Measurements from ENCODE around the gene CLSTN1.

CLSTN1 gene

DNA sequence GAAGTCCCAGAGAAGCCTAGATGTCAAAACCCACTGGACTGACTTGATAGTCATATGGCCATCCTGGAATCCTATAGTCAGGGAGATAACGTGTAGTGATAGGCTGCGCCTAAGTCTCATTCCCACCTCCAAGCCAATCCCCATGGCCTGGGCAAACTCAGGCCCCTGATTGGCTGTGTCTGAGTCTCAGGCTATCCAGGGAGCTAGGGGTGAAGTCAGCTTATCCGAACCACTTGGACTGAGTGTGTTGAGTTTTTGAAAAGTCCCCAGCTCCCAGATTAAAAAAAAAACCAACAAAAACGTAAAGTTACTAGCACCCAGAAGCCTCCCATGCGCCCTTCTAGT lies 120.6 kb downstream of the CLSTN1 start:
- no peak overlapping the region for H3K18ac ChIP-seq (ENCODE audit: low read length)
- H3K27ac ChIP-seq (replicated peaks; ENCODE audit: low read length), result no peak overlapping the region
- no peak overlapping the region for H2BK5ac ChIP-seq (ENCODE audit: low read length)
- H3K23ac ChIP-seq (ENCODE audit: low read depth, low read length, poor library complexity), result no peak overlapping the region
- no peak overlapping the region for H2BK15ac ChIP-seq (ENCODE audit: low read length)
- H3K4me1 ChIP-seq (ENCODE audit: control insufficient read depth in 2 of 2, insufficient read depth in 1 of 2, low read depth in 1 of 2, low read length in 2 of 2), result no peaks in the 10 kb centered on the region
- H2AK5ac ChIP-seq (ENCODE audit: low read depth, low read length), result no peak overlapping the region
- H2AFZ ChIP-seq (ENCODE audit: low read length), result no peak overlapping the region
- peaks cover 6 to 10% of the 10 kb centered on the region in 2 donors for H3K9me3 ChIP-seq (replicated peaks in 1 of 2; ENCODE audit: control insufficient read depth in 2 of 2, insufficient read depth in 1 of 2, low read depth in 1 of 2, low read length in 2 of 2)
- H3K4me2 ChIP-seq (ENCODE audit: insufficient read depth, low read length, poor library complexity, severe bottlenecking), result no peak overlapping the region
- H4K91ac ChIP-seq (ENCODE audit: low read depth, low read length, poor library complexity), result no peak overlapping the region
- WGBS, 2 donors (ENCODE audit: extremely low coverage in 2 of 2, insufficient read length in 2 of 2, insufficient replicate concordance in 1 of 2), result no CpG with 5 or more reads among the region's 5 CpGs
- H4K8ac ChIP-seq (ENCODE audit: low read depth, low read length), result no peak overlapping the region
- H2BK120ac ChIP-seq (ENCODE audit: low read depth, low read length), result no peak overlapping the region
- DNase-seq (ENCODE audit: low spot score), result no peak
- H3K79me1 ChIP-seq (ENCODE audit: low read depth, low read length), result no peaks in the 10 kb centered on the region
- H3K4me3 ChIP-seq (ENCODE audit: low read length in 2 of 2), result no peak overlapping the region
- H3K14ac ChIP-seq (ENCODE audit: low read length), result no peak overlapping the region
- no peak overlapping the region for H3K4ac ChIP-seq (ENCODE audit: low read length)
- no peaks in the 10 kb centered on the region for H3K36me3 ChIP-seq (replicated peaks in 1 of 2; ENCODE audit: control insufficient read depth in 2 of 2, insufficient read depth in 2 of 2, low read length in 2 of 2)
- no peak overlapping the region for H2BK12ac ChIP-seq (ENCODE audit: low read length)
- H3K27me3 ChIP-seq (ENCODE audit: control insufficient read depth in 3 of 3, insufficient read depth in 3 of 3, low read depth in 1 of 3, low read length in 3 of 3), result peaks cover 0 to 15% (median 0%) of the 10 kb centered on the region in 3 experiments
- no peak overlapping the region for H3K9ac ChIP-seq (ENCODE audit: low read depth, low read length, poor library complexity)

DNA sequence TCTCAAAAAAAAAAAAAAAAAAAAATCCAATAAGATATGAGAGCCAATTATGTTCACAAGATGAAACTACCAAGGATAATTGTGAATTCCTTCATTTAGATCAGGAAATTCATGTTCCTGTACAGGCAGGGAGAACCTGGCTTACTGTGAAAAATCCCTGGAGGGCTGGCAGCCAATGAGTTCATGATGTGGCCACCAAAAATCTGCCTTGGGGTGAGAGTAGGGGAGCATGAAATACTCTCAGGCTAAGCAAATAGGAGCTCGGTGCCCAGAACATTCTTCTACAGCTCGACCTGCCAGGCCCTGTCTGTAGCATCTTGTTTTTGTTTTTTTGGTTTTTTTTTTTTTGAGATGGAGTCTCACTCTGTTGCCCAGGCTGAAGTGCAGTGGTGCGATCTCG lies 122.1 kb downstream of the CLSTN1 start:
- Histone ChIP-seq H3K27me3 (ENCODE audit: control insufficient read depth in 3 of 3, insufficient read depth in 3 of 3, low read depth in 1 of 3, low read length in 3 of 3) (peaks cover 0 to 15% (median 0%) of the 10 kb centered on the region in 3 experiments), H2AK5ac (ENCODE audit: low read depth, low read length) (no peak overlapping the region), H3K18ac (ENCODE audit: low read length) (no peak overlapping the region), H3K27ac (replicated peaks; ENCODE audit: low read length) (no peak overlapping the region), H3K4me3 (ENCODE audit: low read length in 2 of 2) (no peak overlapping the region), H3K36me3 (replicated peaks in 1 of 2; ENCODE audit: control insufficient read depth in 2 of 2, insufficient read depth in 2 of 2, low read length in 2 of 2) (no peaks in the 10 kb centered on the region), H2BK120ac (ENCODE audit: low read depth, low read length) (no peak overlapping the region), H2BK5ac (ENCODE audit: low read length) (no peak overlapping the region), H3K4ac (ENCODE audit: low read length) (no peak overlapping the region), H3K4me2 (ENCODE audit: insufficient read depth, low read length, poor library complexity, severe bottlenecking) (no peak overlapping the region), H4K91ac (ENCODE audit: low read depth, low read length, poor library complexity) (no peak overlapping the region), H3K4me1 (ENCODE audit: control insufficient read depth in 2 of 2, insufficient read depth in 1 of 2, low read depth in 1 of 2, low read length in 2 of 2) (no peaks in the 10 kb centered on the region), H2BK15ac (ENCODE audit: low read length) (no peak overlapping the region), H2AFZ (ENCODE audit: low read length) (no peak overlapping the region), H3K9ac (ENCODE audit: low read depth, low read length, poor library complexity) (no peak overlapping the region), H2BK12ac (ENCODE audit: low read length) (no peak overlapping the region), H3K23ac (ENCODE audit: low read depth, low read length, poor library complexity) (no peak overlapping the region), H3K9me3 (replicated peaks in 1 of 2; ENCODE audit: control insufficient read depth in 2 of 2, insufficient read depth in 1 of 2, low read depth in 1 of 2, low read length in 2 of 2) (peaks cover 6 to 10% of the 10 kb centered on the region in 2 donors), H4K8ac (ENCODE audit: low read depth, low read length) (no peak overlapping the region), H3K14ac (ENCODE audit: low read length) (no peak overlapping the region), H3K79me1 (ENCODE audit: low read depth, low read length) (no peaks in the 10 kb centered on the region)
- whole genome bisulfite sequencing, 2 donors (ENCODE audit: extremely low coverage in 2 of 2, insufficient read length in 2 of 2, insufficient replicate concordance in 1 of 2), result no CpG with 5 or more reads among the region's 4 CpGs
- DNase-seq (ENCODE audit: low spot score), result no peak

DNA sequence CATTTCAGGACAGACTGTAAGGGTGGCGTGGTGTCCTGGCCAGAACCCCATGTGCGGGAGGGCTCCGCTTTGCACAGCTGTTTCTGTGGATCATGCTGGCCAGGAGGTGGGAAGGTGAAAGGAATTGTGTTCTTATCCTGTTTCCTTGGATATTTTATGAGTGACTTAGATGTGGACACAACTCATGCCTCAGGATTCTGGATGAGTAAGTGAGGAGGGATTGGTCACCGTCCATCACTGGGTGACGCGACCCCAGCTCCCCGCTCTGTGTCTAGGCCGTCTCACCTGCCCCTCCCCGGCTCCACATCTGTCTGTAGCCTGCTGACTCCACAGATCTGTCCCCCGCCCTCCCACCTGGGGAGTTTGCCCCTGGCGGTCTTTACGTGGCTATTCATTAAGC lies 123.4 kb downstream of the CLSTN1 start:
- H3K23ac ChIP-seq (ENCODE audit: low read depth, low read length, poor library complexity), result no peak overlapping the region
- DNase-seq (ENCODE audit: low spot score), result no peak
- H2BK12ac ChIP-seq (ENCODE audit: low read length), result no peak overlapping the region
- no peak overlapping the region for H3K14ac ChIP-seq (ENCODE audit: low read length)
- no peak overlapping the region for H3K9ac ChIP-seq (ENCODE audit: low read depth, low read length, poor library complexity)
- H3K27ac ChIP-seq (replicated peaks; ENCODE audit: low read length), result no peak overlapping the region
- no peak overlapping the region for H4K91ac ChIP-seq (ENCODE audit: low read depth, low read length, poor library complexity)
- H2BK15ac ChIP-seq (ENCODE audit: low read length), result no peak overlapping the region
- H2AK5ac ChIP-seq (ENCODE audit: low read depth, low read length), result no peak overlapping the region
- H3K18ac ChIP-seq (ENCODE audit: low read length), result no peak overlapping the region
- H3K27me3 ChIP-seq (ENCODE audit: control insufficient read depth in 3 of 3, insufficient read depth in 3 of 3, low read depth in 1 of 3, low read length in 3 of 3), result peaks cover 0 to 15% (median 0%) of the 10 kb centered on the region in 3 experiments
- H2AFZ ChIP-seq (ENCODE audit: low read length), result peak overlapping the region; percentile 11
- H3K4me3 ChIP-seq (ENCODE audit: low read length in 2 of 2), result no peak overlapping the region
- no peak overlapping the region for H3K4ac ChIP-seq (ENCODE audit: low read length)
- no peaks in the 10 kb centered on the region for H3K4me1 ChIP-seq (ENCODE audit: control insufficient read depth in 2 of 2, insufficient read depth in 1 of 2, low read depth in 1 of 2, low read length in 2 of 2)
- no peak overlapping the region for H4K8ac ChIP-seq (ENCODE audit: low read depth, low read length)
- H2BK120ac ChIP-seq (ENCODE audit: low read depth, low read length), result no peak overlapping the region
- H3K4me2 ChIP-seq (ENCODE audit: insufficient read depth, low read length, poor library complexity, severe bottlenecking), result no peak overlapping the region
- no peak overlapping the region for H2BK5ac ChIP-seq (ENCODE audit: low read length)
- H3K36me3 ChIP-seq (replicated peaks in 1 of 2; ENCODE audit: control insufficient read depth in 2 of 2, insufficient read depth in 2 of 2, low read length in 2 of 2), result no peaks in the 10 kb centered on the region
- H3K9me3 ChIP-seq (replicated peaks in 1 of 2; ENCODE audit: control insufficient read depth in 2 of 2, insufficient read depth in 1 of 2, low read depth in 1 of 2, low read length in 2 of 2), result peaks cover 6 to 10% of the 10 kb centered on the region in 2 donors
- no CpG with 5 or more reads among the region's 12 CpGs for WGBS, 2 donors (ENCODE audit: extremely low coverage in 2 of 2, insufficient read length in 2 of 2, insufficient replicate concordance in 1 of 2)
- no peaks in the 10 kb centered on the region for H3K79me1 ChIP-seq (ENCODE audit: low read depth, low read length)

DNA sequence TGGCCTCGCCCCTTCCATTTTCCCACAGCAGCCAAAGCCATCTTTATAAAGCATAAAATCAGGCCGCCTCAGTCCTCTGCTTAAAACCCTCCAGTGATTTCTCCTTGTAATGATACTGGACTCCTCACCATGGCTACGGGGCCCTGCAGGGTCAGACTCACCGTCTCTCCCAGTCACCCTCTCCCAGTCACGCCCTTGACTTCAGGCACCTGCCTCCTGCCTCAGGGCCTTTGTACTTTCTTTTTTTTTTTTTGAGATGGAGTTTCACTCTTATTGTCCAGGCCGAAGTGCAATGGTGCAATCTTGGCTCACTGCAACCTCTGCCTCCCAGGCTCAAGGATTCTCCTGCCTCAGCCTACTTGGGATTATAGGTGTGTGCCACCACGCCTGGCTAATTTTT lies 124.4 kb downstream of the CLSTN1 start:
- no peak overlapping the region for H3K4me3 ChIP-seq (ENCODE audit: low read length in 2 of 2)
- H3K18ac ChIP-seq (ENCODE audit: low read length), result no peak overlapping the region
- H3K27ac ChIP-seq (replicated peaks; ENCODE audit: low read length), result no peak overlapping the region
- H3K9ac ChIP-seq (ENCODE audit: low read depth, low read length, poor library complexity), result no peak overlapping the region
- H3K23ac ChIP-seq (ENCODE audit: low read depth, low read length, poor library complexity), result no peak overlapping the region
- no peak overlapping the region for H3K4ac ChIP-seq (ENCODE audit: low read length)
- no peak overlapping the region for H3K14ac ChIP-seq (ENCODE audit: low read length)
- H3K79me1 ChIP-seq (ENCODE audit: low read depth, low read length), result no peaks in the 10 kb centered on the region
- no CpG with 5 or more reads among the region's 7 CpGs for WGBS, 2 donors (ENCODE audit: extremely low coverage in 2 of 2, insufficient read length in 2 of 2, insufficient replicate concordance in 1 of 2)
- peaks cover 0 to 15% (median 0%) of the 10 kb centered on the region in 3 experiments for H3K27me3 ChIP-seq (ENCODE audit: control insufficient read depth in 3 of 3, insufficient read depth in 3 of 3, low read depth in 1 of 3, low read length in 3 of 3)
- no peak overlapping the region for H2BK12ac ChIP-seq (ENCODE audit: low read length)
- peaks cover 6 to 10% of the 10 kb centered on the region in 2 donors for H3K9me3 ChIP-seq (replicated peaks in 1 of 2; ENCODE audit: control insufficient read depth in 2 of 2, insufficient read depth in 1 of 2, low read depth in 1 of 2, low read length in 2 of 2)
- no peak overlapping the region for H2BK15ac ChIP-seq (ENCODE audit: low read length)
- no peak overlapping the region for H4K91ac ChIP-seq (ENCODE audit: low read depth, low read length, poor library complexity)
- H3K4me2 ChIP-seq (ENCODE audit: insufficient read depth, low read length, poor library complexity, severe bottlenecking), result no peak overlapping the region
- no peaks in the 10 kb centered on the region for H3K4me1 ChIP-seq (ENCODE audit: control insufficient read depth in 2 of 2, insufficient read depth in 1 of 2, low read depth in 1 of 2, low read length in 2 of 2)
- H3K36me3 ChIP-seq (replicated peaks in 1 of 2; ENCODE audit: control insufficient read depth in 2 of 2, insufficient read depth in 2 of 2, low read length in 2 of 2), result no peaks in the 10 kb centered on the region
- H2BK120ac ChIP-seq (ENCODE audit: low read depth, low read length), result no peak overlapping the region
- H2BK5ac ChIP-seq (ENCODE audit: low read length), result no peak overlapping the region
- no peak overlapping the region for H2AK5ac ChIP-seq (ENCODE audit: low read depth, low read length)
- no peak for DNase-seq (ENCODE audit: low spot score)
- no peak overlapping the region for H2AFZ ChIP-seq (ENCODE audit: low read length)
- no peak overlapping the region for H4K8ac ChIP-seq (ENCODE audit: low read depth, low read length)

Measured in neuronal stem cell (in vitro differentiated cells).